Activated CD8-positive, alpha-beta memory T cell treated with anti-CD3 and anti-CD28 coated beads for 4 hours (primary cell): ENCODE measurements around the gene PCDH9.
A peak's percentile ranks its signal among the peaks of the same experiment; 100 is the strongest.

Experiments
- DNase-seq, 2 donors: peaks; one replicate each; pipeline ENCODE4 v3.0.0-alpha.2; 2020; ENCODE audit warnings: low read depth in 2 of 2

The PCDH9 gene

DNA sequence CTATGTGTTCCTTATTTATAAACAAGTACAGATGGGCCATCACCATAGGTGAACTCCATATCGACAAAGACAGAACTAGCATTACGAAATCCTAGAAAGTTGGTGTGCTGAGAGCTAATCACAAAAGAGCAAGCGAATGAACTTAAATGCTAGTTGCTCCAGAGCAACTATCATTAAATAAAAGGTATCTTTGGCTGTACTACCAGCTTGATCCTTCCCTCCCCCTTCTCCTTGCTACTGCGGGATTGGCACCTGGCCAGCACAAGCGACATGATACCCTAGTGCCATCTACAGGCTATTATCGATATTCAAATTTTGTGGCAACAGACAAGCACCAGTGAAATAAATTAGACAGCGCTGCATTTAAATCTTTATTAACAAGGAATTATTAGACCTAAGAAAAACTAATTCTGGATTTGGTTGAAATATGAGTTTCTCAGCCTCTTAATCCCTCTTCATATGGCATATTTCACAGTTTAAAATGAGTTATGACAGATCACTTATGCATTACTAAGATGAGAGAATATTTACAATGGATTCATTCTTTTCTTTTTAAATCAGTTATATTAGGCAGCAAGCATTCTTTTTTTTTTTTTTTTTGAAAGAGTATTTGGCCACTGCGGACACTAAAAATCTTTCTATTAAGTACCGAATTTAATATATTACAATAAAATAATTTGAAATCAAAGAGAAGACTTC lies 5.8 kb downstream of the PCDH9 start:
- DNase-seq = peak in 1 of 2 donors; percentile 5

DNA sequence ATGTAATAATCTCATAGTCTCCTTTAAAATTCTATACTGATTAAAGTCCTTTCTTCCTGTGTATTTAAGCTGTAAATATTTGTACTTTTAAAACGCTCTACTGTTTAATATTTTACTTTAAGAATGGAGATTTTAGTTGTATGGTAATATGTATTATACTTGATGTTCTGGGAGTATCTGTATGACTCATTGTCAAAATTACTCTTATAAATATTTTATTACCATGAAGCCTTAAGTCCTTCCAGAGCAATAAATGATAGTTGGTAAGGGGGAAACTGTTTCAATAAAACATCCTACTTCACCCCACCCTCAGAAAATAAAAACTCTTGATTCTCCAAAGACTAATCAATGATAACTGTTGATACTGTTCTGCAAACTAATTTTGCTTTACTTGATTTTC lies 6.4 kb downstream of the PCDH9 start:
- no peak for DNase-seq

- DNase-seq = no peak
These were observed 7.1 kb downstream of the PCDH9 start for GRCh38 chr13:67223024-67223423.

- no peak for DNase-seq
These were observed 8.4 kb downstream of the PCDH9 start for GRCh38 chr13:67221630-67222226.

DNA sequence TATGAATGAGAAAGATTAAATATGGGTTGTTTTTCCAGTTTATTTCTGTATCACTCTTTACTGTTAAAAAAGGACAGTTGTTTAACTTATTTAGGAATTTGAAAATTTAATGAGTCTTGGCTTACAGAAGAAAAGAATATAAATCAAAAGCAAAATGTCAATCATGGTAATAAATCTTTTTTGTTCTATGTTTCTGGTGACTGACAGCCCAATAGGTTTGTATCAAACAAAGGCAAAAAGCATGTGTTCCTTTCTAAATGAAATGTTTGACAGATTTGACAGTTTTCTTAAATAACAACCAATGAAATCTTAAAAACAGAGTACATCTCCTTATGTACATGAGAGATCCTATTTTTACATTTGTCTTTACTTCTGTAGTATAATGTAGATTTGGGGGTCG lies 11.0 kb downstream of the PCDH9 start:
- no peak for DNase-seq

DNA sequence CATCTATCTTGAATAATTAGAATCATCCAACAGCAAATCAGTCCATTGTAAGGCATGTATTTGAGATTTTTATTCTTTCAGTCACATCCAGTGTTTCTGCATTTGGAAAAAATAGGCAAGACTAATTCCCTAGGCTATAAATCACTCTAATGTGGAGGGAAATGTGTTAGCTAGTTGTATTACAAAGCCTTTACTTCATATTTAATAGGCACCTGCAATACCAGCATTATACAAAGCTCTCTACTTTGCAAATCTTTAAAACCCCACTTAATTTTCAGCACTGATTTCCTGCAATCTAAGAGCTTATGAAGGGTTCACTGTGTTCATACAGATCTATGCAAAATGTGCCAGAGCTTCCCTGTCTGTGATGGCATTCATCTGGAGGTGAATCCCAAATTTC lies 12.3 kb downstream of the PCDH9 start:
- DNase-seq = no peak

GRCh38 chr13:67216864-67217263 lies 13.3 kb downstream of the PCDH9 start:
- DNase-seq = no peak

GRCh38 chr13:67210208-67210607 lies 19.9 kb downstream of the PCDH9 start:
- DNase-seq = no peak

GRCh38 chr13:67208552-67208951 lies 21.6 kb downstream of the PCDH9 start:
- no peak for DNase-seq

- DNase-seq = no peak
These were observed 25.4 kb downstream of the PCDH9 start for GRCh38 chr13:67204764-67205163.

- DNase-seq = no peak
These were observed 29.5 kb downstream of the PCDH9 start for GRCh38 chr13:67200605-67201004.

- DNase-seq = no peak
These were observed 30.0 kb downstream of the PCDH9 start for GRCh38 chr13:67200183-67200582.

GRCh38 chr13:67197704-67198103 lies 32.4 kb downstream of the PCDH9 start:
- DNase-seq = no peak

GRCh38 chr13:67193979-67194378 lies 36.2 kb downstream of the PCDH9 start:
- no peak for DNase-seq

DNA sequence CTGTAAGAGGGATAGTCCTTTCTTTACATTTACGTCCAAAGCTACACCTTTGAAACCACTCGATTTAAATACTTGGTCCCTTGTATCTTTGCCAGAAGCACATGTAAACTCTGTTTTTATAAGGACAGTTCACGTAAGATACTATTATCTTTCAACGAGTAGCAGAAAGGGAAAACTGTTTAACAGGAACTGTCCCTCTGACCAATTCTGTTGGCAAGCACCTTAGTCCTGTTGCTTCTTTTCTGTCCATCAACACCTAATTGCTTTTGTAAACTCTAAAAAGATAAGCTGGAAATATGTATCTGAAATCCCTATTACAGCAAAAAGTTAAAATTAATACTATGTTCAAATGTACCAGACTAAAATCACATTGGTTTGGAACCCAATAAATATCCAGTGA lies 37.4 kb downstream of the PCDH9 start:
- no peak for DNase-seq

DNA sequence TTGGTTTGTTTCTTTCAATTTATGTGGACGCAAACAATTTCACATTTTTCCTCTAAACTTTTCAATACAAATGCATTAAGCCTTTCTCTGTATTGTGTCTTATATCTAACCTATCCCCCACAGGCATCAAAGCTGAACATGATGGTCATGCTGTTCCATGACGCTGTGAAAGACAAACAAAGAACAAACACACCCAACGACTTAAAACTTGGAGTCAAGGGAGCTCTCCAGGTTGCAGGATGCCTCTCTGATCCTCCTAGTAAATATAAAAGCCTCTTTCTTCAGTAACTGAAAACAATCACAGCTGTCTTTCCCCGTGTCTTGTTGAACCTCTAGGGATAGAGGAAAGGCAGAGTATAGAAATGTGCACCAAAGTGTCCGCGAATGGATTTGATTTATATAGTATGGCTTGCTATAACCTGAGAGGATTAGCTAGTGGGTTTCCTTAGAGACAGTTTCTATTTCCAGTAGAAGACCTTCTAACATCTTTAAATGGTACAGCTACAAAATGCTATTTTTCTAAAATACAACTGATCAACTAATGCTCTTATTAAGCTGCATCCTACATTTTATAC lies 43.1 kb downstream of the PCDH9 start:
- no peak for DNase-seq

DNA sequence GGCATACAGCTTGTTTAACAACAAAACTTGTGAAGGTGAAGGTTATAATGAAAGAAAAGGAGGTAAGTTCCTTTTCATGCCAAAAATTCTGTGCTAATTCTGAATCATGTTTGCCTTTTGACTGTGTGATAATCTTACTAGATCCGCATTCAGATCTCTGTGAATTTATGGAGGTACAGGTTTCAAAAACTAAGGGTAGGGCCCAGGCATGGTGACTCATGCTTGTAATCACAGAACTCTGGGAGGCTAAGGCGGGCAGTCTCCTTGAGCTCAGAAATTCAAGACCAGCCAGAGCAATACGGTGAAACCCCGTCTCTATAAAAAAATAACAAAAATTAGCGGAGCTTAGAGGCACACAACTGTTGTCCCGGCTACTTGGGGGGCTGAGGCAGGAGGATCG lies 45.9 kb downstream of the PCDH9 start:
- DNase-seq = no peak

DNA sequence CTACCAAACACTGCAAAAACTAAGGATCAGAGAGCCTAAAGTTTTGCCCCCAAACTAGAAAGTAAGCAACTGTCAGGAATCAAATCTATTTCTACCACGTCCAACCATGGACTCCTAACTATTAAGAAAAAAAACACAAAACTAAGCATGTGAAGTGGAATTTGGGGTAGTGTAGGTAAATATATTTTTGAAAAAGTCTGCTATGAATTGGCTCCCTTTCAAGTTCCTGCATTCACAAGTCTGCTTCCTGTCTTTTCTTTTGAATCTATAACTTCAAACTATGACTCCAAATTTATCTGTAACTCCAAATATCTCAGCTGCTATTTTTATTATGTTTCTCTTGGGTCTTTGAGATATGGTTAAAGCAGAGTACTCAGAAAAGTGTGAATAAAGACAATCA lies 47.0 kb downstream of the PCDH9 start:
- DNase-seq = no peak

DNA sequence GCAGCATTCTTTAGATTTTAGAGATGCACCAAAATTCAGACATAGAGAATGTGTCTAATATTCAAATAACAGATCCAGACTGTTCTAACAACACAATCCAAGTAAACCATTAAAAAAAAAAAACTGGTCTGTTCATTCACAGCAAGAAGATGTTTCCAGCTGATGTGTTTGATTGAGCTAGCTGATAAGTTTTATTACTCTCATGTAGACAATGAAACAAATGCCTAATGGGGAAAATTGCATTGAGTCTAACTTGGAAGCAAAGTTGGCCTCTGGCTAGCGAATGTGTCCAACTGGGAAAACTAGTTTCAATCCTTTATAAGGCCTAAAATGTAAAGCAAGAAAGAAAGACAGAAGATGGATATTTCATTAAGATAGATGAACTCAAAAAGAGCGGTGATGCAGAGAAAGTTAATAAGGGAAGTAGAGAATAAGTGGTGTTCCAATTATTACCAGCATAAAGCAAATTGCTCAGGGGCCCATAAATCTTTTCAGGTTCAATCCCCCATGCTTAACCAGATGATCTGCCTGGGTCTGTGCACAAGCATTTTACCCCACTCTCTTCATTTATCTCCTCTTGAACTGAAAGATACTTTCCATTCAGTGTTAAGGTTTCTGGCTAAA lies 54.2 kb downstream of the PCDH9 start:
- no peak for DNase-seq

DNA sequence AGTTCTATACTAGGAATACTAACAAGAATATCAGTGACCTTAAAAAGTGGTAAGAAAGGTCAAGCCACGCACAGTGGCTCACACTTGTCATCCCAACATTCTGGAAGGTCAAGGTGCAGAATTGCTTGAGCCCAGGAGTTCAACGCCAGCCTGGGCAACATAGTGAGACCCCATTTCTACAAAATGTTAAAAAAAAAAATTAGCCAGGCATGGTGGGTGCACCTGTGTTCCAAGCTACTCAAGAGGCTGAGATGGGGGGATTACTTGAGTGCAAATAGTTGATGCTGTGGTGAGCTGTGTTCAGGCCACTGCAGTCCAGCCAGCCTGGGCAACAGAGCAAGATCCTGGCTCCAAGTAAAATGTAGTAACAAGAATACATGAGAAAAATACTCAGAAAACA lies 61.8 kb downstream of the PCDH9 start:
- DNase-seq = no peak

- DNase-seq = no peak
These were observed 62.7 kb downstream of the PCDH9 start for GRCh38 chr13:67167420-67167819.

GRCh38 chr13:67161176-67161575 lies 69.0 kb downstream of the PCDH9 start:
- DNase-seq = no peak

DNA sequence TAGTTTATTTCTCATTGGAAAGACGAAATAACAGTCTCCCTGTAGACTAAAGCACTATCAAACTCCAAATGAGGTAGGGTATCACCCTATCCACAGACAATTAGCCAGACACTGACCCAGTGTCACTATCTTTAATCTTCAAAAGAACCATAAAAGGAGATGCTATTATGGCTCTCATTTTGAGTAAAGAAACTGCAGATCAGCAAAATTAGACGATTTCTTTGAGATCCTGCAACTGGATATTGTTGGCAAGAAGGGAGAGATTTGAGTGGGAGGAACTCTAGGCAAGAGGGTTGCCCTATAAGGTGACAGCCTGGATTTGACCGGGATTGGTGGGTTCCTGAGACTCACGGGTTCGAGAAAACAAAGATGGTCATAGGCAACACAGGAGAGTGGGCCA lies 71.2 kb downstream of the PCDH9 start:
- no peak for DNase-seq
